ENCODE measurements around the gene GPR85.

The GPR85 gene

DNA sequence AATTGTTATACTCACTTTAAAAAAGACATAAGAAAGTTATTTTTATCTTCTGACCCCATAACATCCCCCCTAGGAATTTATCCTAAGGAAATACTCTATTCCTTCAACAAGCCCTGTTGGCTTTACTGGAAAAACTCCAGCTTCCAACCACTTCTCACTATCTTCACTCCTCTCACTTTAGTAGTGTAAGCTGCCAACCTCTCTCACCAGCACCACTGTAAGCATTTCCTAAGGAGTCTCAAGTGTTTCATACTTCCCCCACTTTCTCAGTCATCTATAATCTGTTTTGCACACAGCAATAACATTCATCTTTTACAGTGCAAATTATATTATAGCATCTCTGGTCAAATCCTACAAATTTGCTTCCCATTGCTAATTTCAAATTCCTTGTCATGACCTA lies 45.8 kb downstream of the GPR85 start:
- no peak for DNase-seq (ENCODE audit: low read depth, low spot score)
- in situ Hi-C loops (cut with HindIII; ENCODE audit: low sequenced_read_pairs) = no loop called here
- no peak overlapping the region for H3K4me3 ChIP-seq (ENCODE audit: low read depth, low read length)
- TF ChIP-seq, protein P1, sequence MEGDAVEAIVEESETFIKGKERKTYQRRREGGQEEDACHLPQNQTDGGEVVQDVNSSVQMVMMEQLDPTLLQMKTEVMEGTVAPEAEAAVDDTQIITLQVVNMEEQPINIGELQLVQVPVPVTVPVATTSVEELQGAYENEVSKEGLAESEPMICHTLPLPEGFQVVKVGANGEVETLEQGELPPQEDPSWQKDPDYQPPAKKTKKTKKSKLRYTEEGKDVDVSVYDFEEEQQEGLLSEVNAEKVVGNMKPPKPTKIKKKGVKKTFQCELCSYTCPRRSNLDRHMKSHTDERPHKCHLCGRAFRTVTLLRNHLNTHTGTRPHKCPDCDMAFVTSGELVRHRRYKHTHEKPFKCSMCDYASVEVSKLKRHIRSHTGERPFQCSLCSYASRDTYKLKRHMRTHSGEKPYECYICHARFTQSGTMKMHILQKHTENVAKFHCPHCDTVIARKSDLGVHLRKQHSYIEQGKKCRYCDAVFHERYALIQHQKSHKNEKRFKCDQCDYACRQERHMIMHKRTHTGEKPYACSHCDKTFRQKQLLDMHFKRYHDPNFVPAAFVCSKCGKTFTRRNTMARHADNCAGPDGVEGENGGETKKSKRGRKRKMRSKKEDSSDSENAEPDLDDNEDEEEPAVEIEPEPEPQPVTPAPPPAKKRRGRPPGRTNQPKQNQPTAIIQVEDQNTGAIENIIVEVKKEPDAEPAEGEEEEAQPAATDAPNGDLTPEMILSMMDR (IDR thresholded peaks at IDR 0.05; ENCODE audit: low read depth, low read length) = no peak

DNA sequence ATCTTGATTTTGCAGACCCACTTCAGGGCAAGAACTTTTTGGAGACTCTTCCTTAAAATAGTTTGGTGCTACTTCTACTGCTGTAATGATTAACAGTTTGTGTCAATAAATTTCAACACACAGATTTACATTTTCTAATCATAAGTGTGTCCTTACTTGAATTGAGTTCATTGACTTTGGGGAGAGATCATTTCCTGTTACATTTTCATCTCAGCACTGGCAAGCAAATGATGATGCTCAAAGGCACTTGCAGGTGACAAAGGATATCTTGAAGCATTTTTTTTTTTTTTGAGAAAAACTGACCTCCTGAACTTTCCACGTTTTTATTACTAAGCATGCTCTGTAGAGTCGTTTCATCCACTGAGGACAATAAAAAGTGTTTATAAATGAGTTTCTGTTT lies 52.7 kb downstream of the GPR85 start:
- no peak for DNase-seq (ENCODE audit: low read depth, low spot score)
- H3K4me3 ChIP-seq (ENCODE audit: low read depth, low read length) = no peak overlapping the region
- TF ChIP-seq, protein P1 (IDR thresholded peaks at IDR 0.05; ENCODE audit: low read depth, low read length) = no peak
- in situ Hi-C loops (cut with HindIII; ENCODE audit: low sequenced_read_pairs) = no loop called here
